ENCODE results near the gene IRX2.

Gene IRX2

DNA sequence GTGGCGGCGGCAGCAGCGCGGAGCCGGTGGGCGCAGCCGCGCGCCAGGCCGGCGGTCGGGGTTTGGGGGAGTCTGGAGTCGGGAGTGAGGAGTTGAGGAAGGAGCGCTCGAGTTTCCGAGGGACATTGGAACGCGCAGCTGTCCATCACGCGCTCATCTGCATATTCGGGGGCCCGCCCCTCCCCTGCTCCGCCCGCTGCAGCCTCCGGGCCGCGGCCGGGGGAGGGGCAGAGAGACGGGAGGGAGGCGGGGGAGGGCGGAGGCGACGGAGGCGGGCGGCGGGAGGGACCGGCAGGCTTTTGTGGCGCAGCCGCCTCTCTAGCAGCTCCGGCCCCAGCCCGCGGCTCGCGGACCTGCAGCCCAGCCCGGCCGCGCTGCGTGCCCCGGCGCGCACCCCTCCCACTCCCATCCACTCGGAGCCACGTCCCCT, at the start of gene IRX2:
Gene IRX2, minus strand, starts transcription at position 86 of the 430 bp plus-strand sequence. CDS start 264 bp downstream, outside the sequence.
- no peak for DNase-seq

DNA sequence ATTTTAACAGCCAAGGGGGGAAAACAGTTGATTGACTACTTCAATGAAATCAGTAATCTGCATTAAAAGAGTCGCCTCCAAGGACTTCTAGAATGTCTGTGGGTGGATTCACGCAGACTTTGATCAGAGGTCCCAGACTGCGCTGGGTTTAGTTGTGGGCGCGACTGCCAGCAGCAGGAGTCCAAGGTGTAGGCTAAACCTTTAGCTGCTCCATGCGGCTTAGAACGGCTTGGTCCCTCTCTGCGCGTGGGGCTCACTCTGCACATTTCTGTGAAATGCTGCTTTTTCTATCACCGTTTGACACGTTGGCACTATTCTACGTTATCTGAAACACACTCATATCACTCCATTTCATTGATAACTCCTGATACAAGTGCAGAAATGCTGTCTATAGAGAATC, 48.6 kb upstream of the IRX2 start:
- DNase-seq, result no peak

DNA sequence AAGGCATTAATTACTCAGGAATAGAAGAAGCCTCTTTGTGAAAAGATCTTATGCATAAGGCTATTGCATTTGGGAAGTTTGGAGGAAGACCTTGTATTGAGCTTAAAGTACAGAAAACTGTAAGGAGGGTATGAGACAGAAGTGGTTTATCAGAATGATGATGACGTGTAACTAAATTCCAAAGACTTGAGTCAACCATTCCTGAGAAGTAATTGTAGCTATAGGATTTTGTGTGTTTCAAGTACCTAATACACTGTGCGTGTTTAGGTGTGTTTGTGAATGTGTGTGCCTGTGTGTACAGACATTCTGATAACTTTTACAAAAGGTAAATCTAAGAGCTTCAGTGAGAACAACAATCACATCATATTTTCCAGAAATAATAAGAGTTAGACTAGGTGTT, 46.5 kb upstream of the IRX2 start:
- no peak for DNase-seq

DNA sequence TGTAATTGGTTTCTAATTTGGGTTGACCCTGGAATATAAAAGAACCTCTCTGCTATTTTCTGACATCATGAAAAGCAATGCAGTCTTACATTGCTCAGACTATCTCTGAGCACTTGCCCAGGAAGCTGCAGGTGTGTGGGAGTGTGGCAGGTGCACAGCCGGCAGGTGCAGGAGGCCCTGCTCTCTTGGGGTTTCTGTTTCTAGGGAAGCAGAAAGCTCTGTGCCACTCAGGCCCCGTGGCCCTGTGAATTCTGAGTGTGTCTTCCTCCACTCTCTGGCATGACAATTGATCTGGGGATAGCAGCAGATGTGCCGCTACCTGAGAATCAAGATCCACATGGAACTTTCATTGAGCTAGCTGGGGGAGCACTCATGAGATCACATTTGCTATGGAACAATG, 45.7 kb upstream of the IRX2 start:
- DNase-seq, result no peak

DNA sequence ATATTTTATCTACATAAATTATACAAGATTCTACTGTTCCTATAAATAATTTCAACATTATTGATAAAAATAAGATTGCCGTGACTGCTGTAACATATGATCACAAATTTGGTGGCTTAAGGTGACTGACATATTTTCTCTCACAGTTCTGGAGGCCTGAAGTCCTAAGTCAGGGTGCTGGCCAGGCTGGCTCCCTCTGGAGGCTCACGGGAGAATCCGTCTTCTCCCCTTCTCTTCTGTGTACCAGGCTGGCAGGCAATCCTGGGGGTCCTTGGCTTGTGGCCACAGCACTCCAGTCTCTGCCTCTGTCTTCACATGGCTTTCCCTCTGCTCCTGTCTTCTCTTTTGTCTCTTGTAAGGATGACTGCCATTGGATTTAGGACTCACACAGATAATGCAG, 31.7 kb upstream of the IRX2 start:
- no peak for DNase-seq

GRCh38 chr5:2782658-2783057, 31.2 kb upstream of the IRX2 start:
- DNase-seq, result no peak

DNA sequence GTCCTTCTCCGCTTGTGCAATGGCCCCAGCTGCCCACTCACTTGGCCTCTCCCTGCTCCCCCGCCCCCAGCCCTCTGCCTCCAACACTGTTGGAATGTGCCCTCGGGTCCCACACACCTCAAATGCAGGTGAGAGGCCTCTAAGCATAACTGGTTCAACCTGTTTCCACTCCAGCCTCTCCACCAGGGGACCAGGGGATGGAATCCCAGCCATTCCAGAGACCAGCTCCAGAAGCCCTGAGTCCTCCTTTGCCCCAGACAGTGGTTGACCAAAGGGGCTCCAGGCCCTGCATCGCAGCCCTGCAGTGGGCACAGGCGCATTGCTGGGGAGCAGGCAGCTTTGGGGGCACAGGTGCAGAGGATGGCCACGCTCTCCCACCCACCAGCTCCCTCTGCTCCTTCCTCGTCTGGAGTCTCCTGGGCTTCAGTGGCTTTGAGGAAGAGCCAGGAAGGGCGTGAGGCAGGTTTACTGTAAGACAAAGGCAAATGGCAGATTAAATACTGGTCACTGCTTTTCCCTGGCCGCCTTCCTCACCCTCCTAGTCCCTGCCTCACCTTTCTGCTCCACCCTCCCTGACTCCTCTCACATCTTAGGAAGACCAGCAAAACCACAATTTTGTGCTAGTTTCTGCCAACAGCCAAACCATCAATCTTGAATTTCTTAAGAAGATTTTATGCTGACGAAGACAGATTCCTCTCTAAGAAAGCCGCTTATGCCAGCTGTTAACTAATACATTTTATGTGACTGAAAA, 29.1 kb upstream of the IRX2 start:
- no peak for DNase-seq

DNA sequence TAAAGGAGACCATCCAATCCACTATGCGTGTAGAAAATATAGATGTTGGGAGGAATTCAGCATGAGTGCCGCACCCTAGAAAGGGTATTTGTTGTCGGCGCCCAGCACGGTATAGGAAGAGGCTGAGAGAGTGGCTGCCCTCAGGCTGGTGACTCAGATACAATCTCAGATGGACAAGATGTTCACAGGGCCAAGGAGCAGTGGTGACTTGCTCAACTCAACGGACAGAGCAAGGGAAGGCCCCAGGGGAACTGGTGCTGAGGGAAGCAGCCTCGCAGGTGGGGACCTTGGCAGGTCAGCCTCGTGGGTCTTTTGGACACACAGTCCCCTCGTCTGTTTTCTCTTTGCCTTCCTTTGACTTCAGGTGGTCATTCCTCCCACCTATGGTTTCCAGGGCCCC, 28.0 kb upstream of the IRX2 start:
- DNase-seq, result no peak

DNA sequence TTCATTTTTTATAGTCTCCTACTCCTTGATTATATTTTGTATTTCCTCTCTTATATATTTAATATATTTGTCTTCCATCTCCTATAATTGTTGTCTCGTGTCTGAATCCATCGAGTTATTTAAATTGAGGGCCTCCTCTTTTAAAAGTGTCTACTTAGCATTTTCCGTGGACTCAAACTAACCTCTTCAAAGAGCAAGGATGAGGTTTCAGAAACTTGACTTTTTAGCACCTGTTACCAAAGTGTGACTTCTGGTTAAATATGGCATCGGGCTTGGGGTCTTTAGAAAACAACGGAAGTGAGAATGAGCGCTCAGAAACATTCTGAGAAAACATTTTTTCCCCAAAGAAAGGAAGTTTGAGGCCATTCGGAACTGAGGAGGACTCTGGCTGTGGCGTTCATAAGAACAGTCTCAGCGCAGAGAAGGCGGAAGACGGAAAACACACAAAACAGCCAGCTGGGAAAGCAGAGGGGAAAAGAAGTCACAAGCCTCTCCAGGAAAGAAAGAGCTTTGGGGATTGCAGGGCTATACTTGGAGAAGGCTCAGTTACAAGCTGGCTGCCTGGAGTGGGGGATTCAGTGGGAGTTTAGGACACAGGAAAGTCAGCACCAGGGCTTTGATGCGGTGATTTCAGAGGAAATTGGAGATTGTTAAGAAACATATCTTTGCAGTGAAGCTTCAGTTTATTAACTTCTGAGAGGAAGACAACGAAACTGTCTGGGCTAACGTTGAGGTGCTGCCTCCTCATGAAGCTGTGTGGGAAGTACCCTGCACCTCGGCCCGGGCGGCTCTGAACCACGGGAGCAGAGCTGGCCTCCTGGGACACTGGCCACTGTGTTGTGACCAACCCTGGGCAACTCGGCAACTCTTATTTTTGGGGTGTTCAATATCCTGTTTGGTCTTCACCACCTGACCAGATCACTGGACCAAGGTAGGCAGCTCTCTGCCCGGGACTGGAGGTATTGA, 25.1 kb upstream of the IRX2 start:
- DNase-seq, result no peak

DNA sequence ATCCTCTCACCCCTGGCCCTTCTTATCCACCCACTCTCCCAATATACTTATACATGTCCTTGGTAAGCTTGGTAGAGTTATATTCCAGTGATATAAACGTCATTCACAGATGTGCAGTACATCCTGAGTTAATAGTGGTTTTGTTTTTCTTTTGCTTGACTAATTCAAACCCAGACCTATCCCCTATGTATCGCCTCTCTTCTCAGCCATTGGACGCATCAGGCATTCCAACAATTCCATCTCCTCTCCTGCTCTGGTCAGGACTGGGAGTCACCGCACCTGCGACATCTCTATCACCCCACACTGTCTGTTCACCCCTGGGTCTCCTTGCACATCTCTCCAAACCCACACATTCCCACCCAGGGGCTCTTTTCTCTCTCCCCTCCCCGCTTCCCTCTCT, 21.9 kb upstream of the IRX2 start:
- DNase-seq, result no peak

DNA sequence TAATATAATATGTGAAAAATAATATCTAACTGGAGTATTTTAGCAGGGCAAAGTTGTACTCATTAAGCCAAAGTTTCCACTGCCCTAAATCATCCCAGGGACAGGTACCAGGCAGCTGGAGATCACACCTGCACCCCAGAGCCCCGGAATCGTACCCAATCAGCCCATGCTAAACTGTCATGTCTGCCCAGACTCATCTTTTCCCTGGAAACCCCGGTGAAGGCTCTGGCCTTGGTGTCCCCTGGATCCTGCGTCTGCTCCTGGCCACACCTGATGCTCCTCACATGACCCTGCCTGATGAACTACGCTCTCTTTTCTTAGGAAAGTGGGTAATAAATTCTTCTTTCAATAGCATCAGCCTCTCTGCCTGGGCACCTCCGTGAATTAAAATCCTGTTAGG, 15.6 kb upstream of the IRX2 start:
- no peak for DNase-seq

DNA sequence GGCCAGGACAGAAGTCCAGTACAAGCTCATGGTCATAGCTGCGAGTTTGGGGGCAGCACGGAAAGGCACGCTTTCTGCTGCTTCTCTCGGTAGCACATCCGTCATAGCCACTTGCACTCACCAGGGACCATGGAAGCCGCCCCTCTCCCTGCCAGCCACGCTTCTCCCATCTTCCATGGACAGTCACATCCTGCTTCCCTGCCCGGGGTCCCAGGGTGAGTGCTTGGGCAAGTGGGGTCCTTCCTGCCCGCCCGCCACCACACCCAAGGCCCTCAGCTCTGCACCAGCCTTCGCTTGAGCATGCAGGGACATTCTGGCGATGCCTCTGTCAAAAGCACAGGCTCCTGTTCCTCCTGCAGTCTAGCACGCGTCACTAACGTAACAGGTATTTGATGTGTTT, 13.1 kb upstream of the IRX2 start:
- no peak for DNase-seq

DNA sequence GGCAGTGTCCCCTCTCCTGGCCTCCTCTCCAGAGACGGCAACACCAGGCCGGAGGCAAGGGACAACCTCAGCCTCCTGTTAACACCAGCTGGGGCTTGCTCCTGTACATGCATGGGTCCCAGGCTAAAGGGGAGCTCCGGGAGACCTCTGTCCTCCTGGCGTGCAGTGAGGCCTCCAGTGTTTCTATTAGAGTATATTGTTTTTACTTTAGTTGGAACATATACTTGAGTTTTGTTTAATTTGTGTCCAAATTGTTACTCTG, 12.0 kb upstream of the IRX2 start:
- no peak for DNase-seq

- no peak for DNase-seq
These were observed 11.5 kb upstream of the IRX2 start for GRCh38 chr5:2762744-2763532.

DNA sequence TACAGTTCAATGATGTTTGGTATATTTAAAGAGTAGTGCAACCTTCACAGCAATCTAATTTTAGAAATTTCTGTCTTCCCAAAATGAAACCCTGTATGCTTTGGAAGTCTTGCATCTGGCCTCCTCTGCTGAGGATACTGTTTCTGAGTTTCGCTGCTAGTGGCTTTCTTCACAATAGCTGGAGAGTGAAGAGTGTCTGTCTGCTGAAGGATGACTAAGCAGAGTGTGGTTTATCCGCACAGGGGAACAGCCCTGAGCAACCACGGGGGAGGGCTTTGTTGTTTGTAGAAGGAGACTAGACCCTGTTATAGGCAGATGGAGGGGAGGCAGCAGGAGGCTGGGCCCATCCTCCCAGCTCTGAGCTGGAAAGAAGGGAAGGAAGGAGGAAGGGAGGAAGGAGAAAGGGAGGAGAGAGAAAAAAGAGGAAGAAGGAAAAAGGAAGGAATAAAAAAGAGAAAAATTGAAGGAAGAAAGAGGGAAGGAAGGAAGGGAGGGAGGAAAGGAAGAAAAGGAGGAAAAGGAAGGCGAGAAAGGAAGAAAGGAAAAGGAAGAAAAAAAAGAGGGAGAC, 10.5 kb upstream of the IRX2 start:
- no peak for DNase-seq

- no peak for DNase-seq
These were observed 8.4 kb upstream of the IRX2 start for GRCh38 chr5:2759696-2760461.

GRCh38 chr5:2759091-2759490, 7.6 kb upstream of the IRX2 start:
- no peak for DNase-seq

DNA sequence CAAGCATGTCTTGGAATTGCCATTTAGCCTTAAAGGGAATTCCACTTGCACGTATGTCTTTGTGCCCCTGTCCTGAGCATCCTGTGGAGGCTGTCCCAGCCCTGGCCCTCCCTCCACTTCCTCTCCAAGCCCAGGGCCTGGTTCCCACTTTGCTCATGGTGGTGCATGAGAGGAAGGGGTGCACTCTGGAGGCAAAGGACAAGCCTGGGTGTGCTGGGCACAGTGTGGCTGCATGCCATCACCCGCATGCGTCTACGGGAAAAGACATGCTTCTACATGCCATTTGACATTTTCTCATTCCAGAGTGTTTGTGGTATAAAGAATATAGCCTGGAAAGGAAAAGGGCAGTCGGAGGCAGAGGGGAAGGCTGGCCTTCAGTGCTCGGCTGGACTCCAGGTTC, 7.2 kb upstream of the IRX2 start:
- DNase-seq, result no peak

- no peak for DNase-seq
These were observed 6.3 kb upstream of the IRX2 start for GRCh38 chr5:2757563-2758351.

DNA sequence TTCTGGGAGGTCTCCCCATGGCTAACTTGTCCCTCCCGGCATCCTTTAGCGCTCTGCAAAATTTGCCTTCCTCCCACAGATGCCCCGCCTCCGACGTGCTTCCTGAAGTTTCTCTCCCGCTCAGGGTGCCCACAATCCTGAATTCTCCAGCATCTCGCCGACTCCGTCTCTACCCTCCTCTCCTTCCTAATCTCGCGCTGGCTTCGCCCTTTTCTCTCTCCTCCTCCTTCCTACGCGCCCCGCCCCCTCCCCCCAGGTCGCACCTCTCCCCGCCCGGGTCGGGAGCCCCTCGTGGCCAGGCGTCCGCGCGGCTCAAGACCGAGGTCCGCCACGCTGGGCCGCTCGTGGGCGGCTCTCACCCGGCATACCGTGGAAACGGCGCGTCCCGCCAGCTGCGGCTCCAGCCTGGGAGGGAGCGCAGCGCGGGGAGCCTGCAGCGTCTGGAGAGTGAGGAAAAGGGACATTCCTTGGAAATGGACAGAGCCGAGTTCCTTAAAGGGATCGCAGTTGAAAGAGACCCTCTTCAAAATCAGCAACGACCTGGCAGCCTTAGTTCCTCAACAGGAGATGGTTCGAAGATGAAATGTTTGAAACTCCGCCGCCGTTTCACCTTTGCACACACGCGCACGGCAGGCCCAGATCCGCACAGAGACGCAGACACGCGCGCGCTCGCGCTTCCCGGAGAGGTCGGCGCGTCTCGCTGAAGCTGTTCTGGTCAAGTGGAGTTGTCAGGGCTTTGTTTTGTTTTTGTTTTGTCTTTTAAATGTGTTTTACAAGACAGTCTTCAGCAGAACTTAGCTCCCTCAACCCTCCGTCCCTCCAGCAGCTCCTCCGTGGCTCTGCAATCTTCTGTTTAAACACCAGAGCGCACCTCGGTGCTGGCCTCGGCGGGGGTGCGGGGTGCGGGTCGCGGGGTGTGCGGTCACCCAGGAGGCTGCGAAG, 5.0 kb upstream of the IRX2 start:
- no peak for DNase-seq

Data from CD4-positive, alpha-beta T cell treated with Interleukin-4 for 1 hour (primary cell).